ENCODE data around the gene GNAL.

Gene GNAL

DNA sequence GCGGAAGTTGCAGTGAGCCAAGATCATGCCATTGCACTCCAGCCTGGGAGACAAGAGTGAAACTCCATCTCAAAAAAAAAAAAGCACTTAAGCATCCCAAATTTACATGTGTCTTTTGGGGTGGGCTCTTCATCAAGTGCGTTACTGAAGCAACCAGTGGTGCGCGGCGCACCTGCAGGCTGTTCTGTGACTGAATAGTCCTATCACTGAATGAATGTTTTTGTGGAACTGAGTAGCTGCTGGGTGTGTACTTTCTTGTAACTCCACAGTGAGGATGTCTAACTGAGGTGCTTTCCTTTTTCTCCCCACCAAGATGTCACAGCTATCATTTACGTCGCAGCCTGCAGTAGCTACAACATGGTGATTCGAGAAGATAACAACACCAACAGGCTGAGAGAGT is 179.2 kb downstream of the GNAL start:
- Histone ChIP-seq H3K27me3 (ENCODE audit: control insufficient read depth, insufficient read depth, low read length) (no peaks in the 10 kb centered on the region), H3K9ac (ENCODE audit: low read depth, low read length) (no peak overlapping the region), H3K4me2 (ENCODE audit: low read length) (no peak overlapping the region), H3K36me3 (ENCODE audit: insufficient read depth, low read length) (no peaks in the 10 kb centered on the region), H3K4me1 (ENCODE audit: control insufficient read depth, insufficient read depth, low read length) (no peaks in the 10 kb centered on the region), H3K4me3 (ENCODE audit: low read length) (no peak overlapping the region), H3K9me3 (replicated peaks; ENCODE audit: low read length) (no peaks in the 10 kb centered on the region)

DNA sequence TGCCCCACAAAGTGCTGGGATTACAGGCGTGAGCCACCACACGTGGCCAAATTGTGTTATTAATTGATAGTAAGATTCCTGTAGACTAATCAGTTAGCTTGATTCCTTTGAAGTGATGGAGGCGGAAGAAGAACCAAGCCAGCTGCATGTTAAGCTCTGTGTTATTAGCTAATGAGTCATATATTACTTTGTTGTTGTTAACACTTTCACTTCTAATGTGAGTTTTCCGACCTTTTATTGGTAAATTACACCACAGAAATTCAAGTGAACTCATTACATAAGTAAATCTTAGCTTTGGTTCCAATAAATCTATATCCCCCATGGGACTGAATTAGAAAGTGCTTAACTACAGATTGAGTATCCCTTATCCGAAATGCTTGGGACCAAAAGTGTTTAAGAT is 182.4 kb downstream of the GNAL start:
- no peaks in the 10 kb centered on the region for H3K27me3 ChIP-seq (ENCODE audit: control insufficient read depth, insufficient read depth, low read length)
- no peaks in the 10 kb centered on the region for H3K36me3 ChIP-seq (ENCODE audit: insufficient read depth, low read length)
- no peak overlapping the region for H3K4me3 ChIP-seq (ENCODE audit: low read length)

DNA sequence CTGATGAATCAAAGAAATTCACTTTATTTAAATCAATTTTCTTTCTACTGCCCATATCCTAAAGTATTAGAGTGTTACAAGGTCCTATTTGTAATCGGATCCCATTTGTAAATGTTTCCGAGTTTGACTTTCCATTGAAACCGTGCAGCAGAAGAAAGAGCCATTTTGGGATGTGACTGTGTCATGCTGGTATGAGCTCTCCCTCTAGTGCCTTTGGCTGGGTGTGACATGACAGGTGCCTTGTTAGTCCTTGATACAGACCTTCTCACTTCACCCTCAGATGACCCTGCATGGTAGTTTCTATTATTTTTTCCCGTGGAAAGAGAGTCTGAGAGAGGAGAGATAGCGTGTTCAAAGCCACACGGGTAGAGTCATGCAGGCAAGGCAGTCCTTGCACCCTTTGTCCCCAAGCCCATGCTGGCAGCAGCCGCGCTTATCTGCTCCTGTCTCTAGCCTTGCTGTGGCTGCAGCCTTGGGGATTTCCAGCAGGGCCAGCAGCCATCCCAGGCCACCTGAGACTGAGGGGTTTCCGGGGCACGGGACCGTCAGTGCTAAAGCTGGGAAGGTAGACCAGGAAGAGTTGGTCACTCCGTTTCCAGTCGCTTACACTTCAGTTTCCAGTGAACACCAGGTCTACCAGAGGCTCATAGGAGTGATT is 183.5 kb downstream of the GNAL start:
- Histone ChIP-seq H3K4me2 (ENCODE audit: low read length) (no peak overlapping the region), H3K9ac (ENCODE audit: low read depth, low read length) (no peak overlapping the region), H3K4me1 (ENCODE audit: control insufficient read depth, insufficient read depth, low read length) (no peaks in the 10 kb centered on the region), H3K27me3 (ENCODE audit: control insufficient read depth, insufficient read depth, low read length) (no peaks in the 10 kb centered on the region), H3K36me3 (ENCODE audit: insufficient read depth, low read length) (no peaks in the 10 kb centered on the region), H3K9me3 (replicated peaks; ENCODE audit: low read length) (no peaks in the 10 kb centered on the region), H3K4me3 (ENCODE audit: low read length) (no peak overlapping the region)

More for the DNA sequence above, 182.4 kb downstream of the GNAL start:
- H3K9me3 ChIP-seq (replicated peaks; ENCODE audit: low read length): no peaks in the 10 kb centered on the region
- no peaks in the 10 kb centered on the region for H3K4me1 ChIP-seq (ENCODE audit: control insufficient read depth, insufficient read depth, low read length)
- H3K4me2 ChIP-seq (ENCODE audit: low read length): no peak overlapping the region
- no peak overlapping the region for H3K9ac ChIP-seq (ENCODE audit: low read depth, low read length)

DNA sequence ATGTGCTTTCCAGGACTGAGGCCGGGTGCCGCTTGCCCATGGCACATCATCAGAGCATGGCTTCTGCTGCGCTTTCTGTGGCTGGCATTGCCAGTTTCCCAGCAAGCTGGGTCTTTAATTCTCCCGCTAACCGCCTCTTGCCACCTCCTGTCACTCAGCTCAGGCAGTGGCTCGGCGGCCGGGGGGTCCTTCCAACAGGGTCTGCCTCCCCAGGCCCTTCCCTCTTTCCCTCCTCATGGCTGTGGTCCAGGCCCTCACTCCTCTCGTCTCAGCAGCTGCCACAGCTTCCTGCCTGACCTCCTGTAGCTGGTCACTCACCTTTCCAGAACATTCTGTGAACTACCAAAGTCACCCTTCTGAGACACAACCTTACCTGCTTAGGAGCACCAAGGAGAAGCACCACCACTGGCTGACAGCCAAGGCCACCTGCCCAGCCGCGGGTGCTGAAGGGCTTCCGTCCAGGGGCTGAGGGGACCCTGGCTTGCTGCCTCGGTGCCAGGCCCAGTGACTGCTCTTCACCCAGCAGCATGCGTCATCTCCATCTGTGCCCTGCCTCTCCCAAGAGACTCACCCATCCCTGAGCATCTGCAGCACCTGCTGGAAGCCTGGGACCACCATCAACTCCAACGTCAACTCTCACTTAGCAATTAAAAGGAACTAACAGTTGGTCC is 184.7 kb downstream of the GNAL start:
- H3K9ac ChIP-seq (ENCODE audit: low read depth, low read length): no peak overlapping the region
- H3K4me2 ChIP-seq (ENCODE audit: low read length): no peak overlapping the region
- no peaks in the 10 kb centered on the region for H3K36me3 ChIP-seq (ENCODE audit: insufficient read depth, low read length)
- H3K27me3 ChIP-seq (ENCODE audit: control insufficient read depth, insufficient read depth, low read length): no peaks in the 10 kb centered on the region
- H3K4me1 ChIP-seq (ENCODE audit: control insufficient read depth, insufficient read depth, low read length): no peaks in the 10 kb centered on the region
- no peak overlapping the region for H3K4me3 ChIP-seq (ENCODE audit: low read length)
- H3K9me3 ChIP-seq (replicated peaks; ENCODE audit: low read length): no peaks in the 10 kb centered on the region

DNA sequence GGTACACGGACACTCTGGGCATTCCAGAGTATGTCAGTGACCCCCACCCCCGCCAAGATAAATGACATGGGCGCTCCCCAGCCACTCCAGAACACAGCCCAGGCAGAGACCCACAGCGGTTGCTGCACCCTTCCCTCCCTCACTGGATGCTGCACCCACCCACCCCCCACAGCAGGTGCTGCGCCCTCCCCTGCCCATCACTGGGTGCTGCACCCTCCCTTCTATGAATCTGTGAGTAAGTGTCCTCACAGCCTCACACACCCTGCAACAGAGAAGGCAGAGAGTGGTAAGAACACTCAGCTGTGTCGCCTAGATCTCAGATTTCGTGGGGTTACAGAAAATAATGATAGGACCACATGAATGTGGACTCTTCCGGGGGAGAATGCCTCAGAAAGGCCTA is 185.6 kb downstream of the GNAL start:
- Histone ChIP-seq H3K36me3 (ENCODE audit: insufficient read depth, low read length) (no peaks in the 10 kb centered on the region), H3K4me2 (ENCODE audit: low read length) (no peak overlapping the region), H3K9ac (ENCODE audit: low read depth, low read length) (no peak overlapping the region), H3K9me3 (replicated peaks; ENCODE audit: low read length) (no peaks in the 10 kb centered on the region), H3K27me3 (ENCODE audit: control insufficient read depth, insufficient read depth, low read length) (no peaks in the 10 kb centered on the region), H3K4me1 (ENCODE audit: control insufficient read depth, insufficient read depth, low read length) (no peaks in the 10 kb centered on the region), H3K4me3 (ENCODE audit: low read length) (no peak overlapping the region)

DNA sequence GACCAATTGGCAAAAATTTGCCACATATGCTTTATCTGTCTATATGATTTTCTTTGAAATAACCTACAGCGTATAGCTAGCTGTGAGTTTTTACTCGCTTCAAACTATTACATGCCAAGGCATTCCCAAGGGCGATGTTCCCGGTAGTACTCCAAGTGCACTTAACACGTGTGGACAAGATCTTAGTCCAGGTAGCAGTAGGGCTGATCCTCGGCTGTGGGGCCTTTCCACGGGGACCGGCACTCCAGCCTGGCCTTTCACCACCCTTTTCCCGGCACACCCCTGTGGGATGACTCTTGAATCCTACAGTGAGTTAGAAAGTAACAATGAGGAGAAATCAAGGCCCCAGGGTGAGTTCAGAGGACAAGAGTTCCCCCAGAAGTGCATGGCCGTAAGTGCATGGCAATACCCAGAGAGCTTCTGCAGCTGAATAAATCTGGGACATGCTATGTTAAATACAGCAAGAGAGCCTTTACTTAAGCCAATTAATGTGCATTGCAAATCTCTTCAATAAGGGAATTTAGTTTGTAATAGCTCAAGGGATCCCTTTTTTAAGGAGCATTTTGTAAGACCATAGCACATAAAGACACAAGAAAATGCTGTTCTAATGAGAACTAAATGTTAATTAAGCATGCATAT is 188.6 kb downstream of the GNAL start:
- H3K9ac ChIP-seq (ENCODE audit: low read depth, low read length): no peak overlapping the region
- H3K4me2 ChIP-seq (ENCODE audit: low read length): no peak overlapping the region
- no peaks in the 10 kb centered on the region for H3K36me3 ChIP-seq (ENCODE audit: insufficient read depth, low read length)
- H3K27me3 ChIP-seq (ENCODE audit: control insufficient read depth, insufficient read depth, low read length): no peaks in the 10 kb centered on the region
- H3K4me1 ChIP-seq (ENCODE audit: control insufficient read depth, insufficient read depth, low read length): no peaks in the 10 kb centered on the region
- no peak overlapping the region for H3K4me3 ChIP-seq (ENCODE audit: low read length)
- no peaks in the 10 kb centered on the region for H3K9me3 ChIP-seq (replicated peaks; ENCODE audit: low read length)

DNA sequence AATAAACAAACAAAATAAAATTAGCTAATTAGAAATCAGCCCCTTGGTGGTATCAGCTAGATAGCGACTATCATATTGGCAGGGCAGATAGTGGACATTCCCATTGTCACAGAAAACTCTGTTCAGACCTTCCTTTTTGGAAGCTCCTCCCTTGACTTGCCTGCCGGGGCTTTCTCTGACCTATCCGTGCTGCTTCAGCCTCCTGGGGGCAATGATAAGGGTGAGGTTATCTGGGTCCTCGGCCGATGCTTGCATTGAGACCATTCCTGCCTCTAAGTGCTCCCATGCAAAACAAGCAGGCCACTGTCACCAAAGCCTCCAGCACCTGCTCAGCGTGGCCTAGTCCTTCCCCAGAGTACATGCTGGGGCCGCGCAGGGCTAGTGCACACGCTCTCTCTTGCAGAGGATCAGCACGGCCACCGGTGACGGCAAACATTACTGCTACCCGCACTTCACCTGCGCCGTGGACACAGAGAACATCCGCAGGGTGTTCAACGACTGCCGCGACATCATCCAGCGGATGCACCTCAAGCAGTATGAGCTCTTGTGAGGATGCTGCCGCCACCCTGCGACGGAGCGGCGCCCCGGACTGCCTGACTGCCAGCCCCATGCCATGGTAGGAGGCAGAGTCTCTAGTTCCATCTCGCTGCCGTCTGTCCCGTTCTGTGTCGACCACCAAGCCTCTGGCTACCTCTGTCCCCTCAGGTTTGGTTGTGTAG is 191.7 kb downstream of the GNAL start:
- Histone ChIP-seq H3K36me3 (ENCODE audit: insufficient read depth, low read length) (peaks cover 13% of the 10 kb centered on the region), H3K27me3 (ENCODE audit: control insufficient read depth, insufficient read depth, low read length) (no peaks in the 10 kb centered on the region)

DNA sequence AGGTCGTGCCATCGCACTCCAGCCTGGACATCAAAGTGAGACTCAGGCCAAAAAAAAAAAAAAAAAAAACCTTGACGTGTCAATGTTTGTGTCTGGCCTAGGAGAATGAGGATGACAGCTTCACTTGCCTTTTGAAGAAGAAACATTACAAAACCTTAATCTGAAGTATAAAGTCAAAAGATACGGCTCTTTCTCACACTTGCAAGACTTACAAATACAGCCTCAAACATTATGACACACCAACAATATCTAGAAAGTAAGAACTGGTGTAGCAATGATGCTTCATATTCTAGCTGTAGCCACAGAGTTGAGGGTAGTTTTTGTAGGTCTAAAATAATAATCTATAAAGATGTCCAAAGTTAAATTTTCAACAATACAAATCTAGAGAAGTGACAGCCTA is 193.6 kb downstream of the GNAL start:
- Histone ChIP-seq H3K9me3 (replicated peaks; ENCODE audit: low read length) (no peaks in the 10 kb centered on the region), H3K9ac (ENCODE audit: low read depth, low read length) (no peak overlapping the region), H3K4me2 (ENCODE audit: low read length) (no peak overlapping the region), H3K27me3 (ENCODE audit: control insufficient read depth, insufficient read depth, low read length) (no peaks in the 10 kb centered on the region), H3K36me3 (ENCODE audit: insufficient read depth, low read length) (peaks cover 25% of the 10 kb centered on the region), H3K4me1 (ENCODE audit: control insufficient read depth, insufficient read depth, low read length) (peaks cover 4% of the 10 kb centered on the region), H3K4me3 (ENCODE audit: low read length) (no peak overlapping the region)

More for the DNA sequence above, 191.7 kb downstream of the GNAL start:
- Histone ChIP-seq H3K4me2 (ENCODE audit: low read length) (no peak overlapping the region), H3K9ac (ENCODE audit: low read depth, low read length) (no peak overlapping the region), H3K4me3 (ENCODE audit: low read length) (no peak overlapping the region), H3K9me3 (replicated peaks; ENCODE audit: low read length) (no peaks in the 10 kb centered on the region), H3K4me1 (ENCODE audit: control insufficient read depth, insufficient read depth, low read length) (peaks cover 4% of the 10 kb centered on the region)

DNA sequence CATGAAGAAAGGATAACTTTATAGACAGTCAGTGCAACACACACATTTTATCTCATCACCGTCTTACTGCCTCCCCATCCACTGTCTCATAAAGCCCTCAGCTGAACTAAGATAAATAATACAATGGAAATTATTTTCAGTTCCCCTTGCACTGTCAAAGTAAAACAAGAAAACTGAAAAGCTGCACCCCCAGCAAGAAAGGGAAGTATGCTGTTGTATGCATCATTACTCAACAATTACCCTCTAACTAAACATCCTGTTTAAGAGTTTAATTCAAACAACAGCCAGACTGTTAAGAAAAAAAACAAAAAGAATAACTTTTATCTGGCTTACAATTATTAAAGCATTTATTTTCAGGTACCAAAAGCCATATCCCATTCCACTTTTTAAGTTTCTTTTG is 194.1 kb downstream of the GNAL start:
- Histone ChIP-seq H3K27me3 (ENCODE audit: control insufficient read depth, insufficient read depth, low read length) (no peaks in the 10 kb centered on the region), H3K4me3 (ENCODE audit: low read length) (no peak overlapping the region), H3K4me2 (ENCODE audit: low read length) (no peak overlapping the region), H3K4me1 (ENCODE audit: control insufficient read depth, insufficient read depth, low read length) (peaks cover 4% of the 10 kb centered on the region), H3K9me3 (replicated peaks; ENCODE audit: low read length) (no peaks in the 10 kb centered on the region), H3K9ac (ENCODE audit: low read depth, low read length) (no peak overlapping the region), H3K36me3 (ENCODE audit: insufficient read depth, low read length) (peaks cover 27% of the 10 kb centered on the region)

DNA sequence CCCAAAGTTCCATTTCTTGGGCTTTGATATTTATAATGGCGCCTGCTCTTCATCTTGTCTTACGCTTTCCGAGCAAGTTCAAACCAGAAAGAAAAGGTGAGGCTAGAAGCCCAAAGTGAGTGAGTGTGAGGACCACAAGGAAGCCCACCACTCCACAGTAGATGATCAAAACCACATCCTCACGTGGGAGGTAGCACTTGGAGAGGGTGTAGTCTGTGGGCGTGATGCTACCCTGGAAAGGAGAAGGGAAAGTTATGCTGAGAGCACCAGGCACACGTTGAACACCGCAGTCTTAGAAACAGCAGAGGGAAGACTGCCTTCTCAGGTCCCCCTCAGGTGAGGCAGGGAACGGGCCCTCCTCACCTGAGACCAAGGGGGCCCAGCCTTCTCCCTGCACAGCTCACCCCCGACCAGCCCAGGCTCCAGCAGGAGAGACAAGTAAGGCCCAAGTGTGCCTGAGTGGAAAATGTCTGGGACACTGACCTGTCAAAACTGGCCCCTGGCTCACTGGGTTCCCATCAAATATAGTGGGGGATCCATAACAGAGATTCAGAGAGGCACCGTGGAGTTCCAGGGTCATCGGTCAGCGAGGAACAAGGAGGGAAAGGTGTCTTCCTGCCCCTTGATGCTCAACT is 195.4 kb downstream of the GNAL start:
- Histone ChIP-seq H3K4me1 (ENCODE audit: control insufficient read depth, insufficient read depth, low read length) (peaks cover 4% of the 10 kb centered on the region), H3K4me2 (ENCODE audit: low read length) (no peak overlapping the region), H3K9ac (ENCODE audit: low read depth, low read length) (no peak overlapping the region)

DNA sequence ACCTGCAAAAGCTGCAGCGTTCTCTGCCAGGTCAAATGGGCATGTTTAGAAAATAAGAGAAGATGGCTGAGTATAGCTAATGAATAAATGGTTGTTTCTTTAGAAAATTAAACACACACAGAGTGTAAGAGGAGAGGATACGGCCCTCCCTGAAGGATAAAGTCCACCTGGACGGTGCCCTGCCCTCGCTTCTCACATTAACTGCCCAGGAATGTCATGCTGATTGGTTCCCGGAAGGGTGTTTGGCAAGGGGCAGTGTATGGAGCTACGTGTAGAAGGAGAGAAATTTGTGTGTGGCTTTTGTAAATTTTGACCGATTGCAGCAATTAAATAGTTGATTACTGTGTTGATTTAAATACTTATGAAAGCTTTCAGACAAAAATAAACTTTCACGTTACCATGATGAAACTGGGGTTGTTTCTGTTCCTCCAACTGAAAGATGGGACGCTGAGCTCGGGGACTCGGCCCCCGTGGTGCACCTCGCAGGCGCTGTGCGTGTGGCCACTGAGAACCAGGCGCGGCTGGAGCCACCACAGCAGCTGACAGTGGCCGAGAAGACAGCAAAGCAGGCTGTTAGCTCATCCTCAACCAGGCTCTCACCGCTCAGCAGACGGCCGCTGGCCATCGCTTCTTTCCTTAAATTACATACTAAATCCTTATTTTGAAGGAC is 196.3 kb downstream of the GNAL start:
- Histone ChIP-seq H3K9ac (ENCODE audit: low read depth, low read length) (no peak overlapping the region), H3K36me3 (ENCODE audit: insufficient read depth, low read length) (peaks cover 39% of the 10 kb centered on the region), H3K4me3 (ENCODE audit: low read length) (no peak overlapping the region), H3K9me3 (replicated peaks; ENCODE audit: low read length) (no peaks in the 10 kb centered on the region), H3K4me1 (ENCODE audit: control insufficient read depth, insufficient read depth, low read length) (peaks cover 4% of the 10 kb centered on the region), H3K27me3 (ENCODE audit: control insufficient read depth, insufficient read depth, low read length) (no peaks in the 10 kb centered on the region), H3K4me2 (ENCODE audit: low read length) (no peak overlapping the region)

More for the DNA sequence above, 195.4 kb downstream of the GNAL start:
- no peaks in the 10 kb centered on the region for H3K9me3 ChIP-seq (replicated peaks; ENCODE audit: low read length)
- no peak overlapping the region for H3K4me3 ChIP-seq (ENCODE audit: low read length)
- H3K27me3 ChIP-seq (ENCODE audit: control insufficient read depth, insufficient read depth, low read length): no peaks in the 10 kb centered on the region
- peaks cover 39% of the 10 kb centered on the region for H3K36me3 ChIP-seq (ENCODE audit: insufficient read depth, low read length)

Measured in skeletal muscle satellite cell (primary cell).